ENCODE results near the gene CIDEC.
"Not testable (repeated sequence)": the region's sequence is repeated elsewhere in the genome, so short reads cannot be mapped to it uniquely, and the experiment has no call there.

The CIDEC gene

GRCh38 chr3:9872067-9872466 lies 8.0 kb downstream of the CIDEC start:
- DNase-seq: not testable (repeated sequence)

GRCh38 chr3:9870978-9871377 lies 9.1 kb downstream of the CIDEC start:
- DNase-seq: peak; percentile 82

GRCh38 chr3:9869955-9870354 lies 10.1 kb downstream of the CIDEC start:
- DNase-seq: no peak

GRCh38 chr3:9867106-9867505 lies 12.9 kb downstream of the CIDEC start:
- DNase-seq: no peak

GRCh38 chr3:9866639-9867038 lies 13.4 kb downstream of the CIDEC start:
- peak; percentile 56 for DNase-seq

GRCh38 chr3:9865125-9865637 lies 14.9 kb downstream of the CIDEC start:
- DNase-seq: not testable (repeated sequence)

- peak; percentile 86 for DNase-seq
Observed at GRCh38 chr3:9864200-9864927, 15.7 kb downstream of the CIDEC start.

- no peak for DNase-seq
Observed at GRCh38 chr3:9863058-9863772, 16.8 kb downstream of the CIDEC start.

- peak; percentile 55 for DNase-seq
Observed at GRCh38 chr3:9862391-9863057, 17.5 kb downstream of the CIDEC start.

GRCh38 chr3:9861626-9862130 lies 18.4 kb downstream of the CIDEC start:
- DNase-seq: no peak

GRCh38 chr3:9861201-9861600 lies 18.9 kb downstream of the CIDEC start:
- no peak for DNase-seq

- DNase-seq: no peak
Observed at GRCh38 chr3:9859530-9860025, 20.5 kb downstream of the CIDEC start.

GRCh38 chr3:9855594-9855993 lies 24.5 kb downstream of the CIDEC start:
- no peak for DNase-seq

- DNase-seq: not testable (repeated sequence)
Observed at GRCh38 chr3:9854291-9854940, 25.6 kb downstream of the CIDEC start.

- DNase-seq: no peak
Observed at GRCh38 chr3:9852528-9852927, 27.5 kb downstream of the CIDEC start.

GRCh38 chr3:9851926-9852325 lies 28.1 kb downstream of the CIDEC start:
- DNase-seq: not testable (repeated sequence)

- DNase-seq: not testable (repeated sequence)
Observed at GRCh38 chr3:9851383-9851782, 28.7 kb downstream of the CIDEC start.

GRCh38 chr3:9848860-9849259 lies 31.2 kb downstream of the CIDEC start:
- peak; percentile 29 for DNase-seq

GRCh38 chr3:9847870-9848269 lies 32.2 kb downstream of the CIDEC start:
- DNase-seq: not testable (repeated sequence)

- DNase-seq: no peak
Observed at GRCh38 chr3:9846931-9847488, 33.0 kb downstream of the CIDEC start.

- DNase-seq: no peak
Observed at GRCh38 chr3:9846231-9846630, 33.8 kb downstream of the CIDEC start.

- DNase-seq: peak; percentile 96
Observed at GRCh38 chr3:9843715-9844438, 36.2 kb downstream of the CIDEC start, which contains the start of gene RPUSD3. RPUSD3 (minus strand) TSS chr3:9844008; CDS start chr3:9843990, 18 bp downstream.

Measured in fibroblast of skin of right biceps (primary cell).